Measurements from ENCODE around the gene GPR158.

- no peak for TF ChIP-seq ZNF565 (CRISPR knock-in tag; conservative IDR thresholded peaks at IDR 0.05; ENCODE audit: low read depth)
- no peak for TF ChIP-seq ESRRG (CRISPR knock-in tag; IDR thresholded peaks at IDR 0.05)
- TF ChIP-seq SNAI2 (CRISPR knock-in tag; IDR thresholded peaks at IDR 0.05) = no peak
- TF ChIP-seq POU6F1 (CRISPR knock-in tag; IDR thresholded peaks at IDR 0.05; ENCODE audit: borderline replicate concordance, low read depth) = no peak
- TF ChIP-seq ARNTL (CRISPR knock-in tag; IDR thresholded peaks at IDR 0.05; ENCODE audit: borderline replicate concordance, low read depth) = no peak
- no peak for TF ChIP-seq CSDC2 (CRISPR knock-in tag; IDR thresholded peaks at IDR 0.05)
- TF ChIP-seq RARB (CRISPR knock-in tag; IDR thresholded peaks at IDR 0.05) = no peak
- no peak for TF ChIP-seq PATZ1 (CRISPR knock-in tag; IDR thresholded peaks at IDR 0.05; ENCODE audit: borderline replicate concordance)
- no peak for TF ChIP-seq ZFP3 (CRISPR knock-in tag; IDR thresholded peaks at IDR 0.05)
- no peak for TF ChIP-seq ZNF8 (CRISPR knock-in tag; IDR thresholded peaks at IDR 0.05)
Measured at GRCh38 chr10:25308278-25308677, 133.5 kb downstream of the GPR158 start.
